Measurements from ENCODE around the gene POLR3K. TPM values are rescaled to one million over a fixed set of nuclear protein-coding genes. Genes with fewer than 3 reads are reported as not detected.

The POLR3K gene
- total RNA-seq, 2 donors from 2014 or later, result 31.1 to 35.8 TPM

DNA sequence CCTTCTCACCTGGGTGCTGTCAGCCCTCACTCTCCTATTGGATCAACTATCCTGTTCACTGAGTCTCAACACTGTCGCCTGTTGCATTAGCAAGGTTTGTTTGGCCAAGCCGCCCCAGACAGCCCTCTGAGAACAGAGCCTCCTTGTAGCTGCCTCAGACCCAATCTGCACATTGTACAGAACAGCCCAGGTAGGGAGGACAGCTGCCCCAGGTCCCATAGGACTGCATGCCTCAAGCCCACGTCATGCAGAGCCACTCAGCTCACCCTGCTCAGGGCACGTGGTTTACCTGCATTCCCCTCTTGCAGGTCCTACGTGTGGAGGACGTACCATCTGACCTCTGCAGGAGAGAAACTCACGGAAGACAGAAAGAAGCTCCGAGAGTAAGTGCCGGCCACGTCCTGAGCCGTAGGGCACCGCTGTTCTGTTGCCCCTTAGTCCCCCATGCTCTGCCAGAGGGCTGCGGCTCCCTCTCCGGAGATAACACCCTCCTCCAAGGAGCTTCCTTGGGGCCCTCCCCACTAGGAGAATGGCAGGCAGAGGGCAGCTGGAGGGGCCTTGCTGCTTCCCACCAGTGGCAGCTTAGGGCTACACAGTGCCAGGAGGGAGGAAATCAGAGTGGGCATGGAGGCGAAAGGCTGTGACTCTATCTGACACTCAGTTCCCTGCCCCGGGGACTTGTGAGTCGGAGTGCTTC, 3.0 kb upstream of the POLR3K start:
- WGBS, 2 experiments (ENCODE audit: insufficient coverage in 1 of 2, insufficient read length in 1 of 2), result 94 to 98% methylated on average over 12 to 17 of the region's 17 CpGs
- H3K36me3 Mint-ChIP-seq (ENCODE audit: low read depth), result peaks cover 50% of the 10 kb centered on the region
- H3K4me3 Mint-ChIP-seq, result no peak overlapping the region

DNA sequence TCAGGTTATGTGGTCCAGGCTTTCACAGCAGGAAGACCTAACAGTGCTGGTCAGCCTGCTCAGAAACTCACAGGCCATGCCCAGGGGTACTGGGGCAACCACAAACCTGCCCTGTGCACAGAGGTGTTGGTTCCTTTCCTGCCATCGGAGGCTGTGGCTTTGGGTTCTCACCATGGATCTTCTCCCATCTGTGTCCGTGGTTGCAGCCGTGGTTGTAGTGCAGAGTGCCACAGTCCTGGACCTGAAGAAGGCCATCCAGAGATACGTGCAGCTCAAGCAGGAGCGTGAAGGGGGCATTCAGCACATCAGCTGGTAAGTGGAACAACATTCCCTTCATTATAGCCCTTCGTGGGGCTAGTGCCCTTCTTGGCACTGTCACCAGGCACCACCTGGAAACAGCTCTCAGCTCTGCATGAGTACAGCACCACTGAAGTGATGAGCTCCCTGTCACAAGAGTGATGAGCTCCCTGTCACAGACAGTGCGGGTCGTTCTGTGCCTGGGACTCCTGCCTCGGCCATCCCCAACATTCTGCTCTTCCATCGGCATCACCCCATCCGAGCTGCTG, 2.2 kb upstream of the POLR3K start:
- no peaks in the 10 kb centered on the region for H3K9me3 ChIP-seq (ENCODE audit: control insufficient read depth, low read length)
- H3K27me3 Mint-ChIP-seq (ENCODE audit: insufficient read depth), result no peaks in the 10 kb centered on the region
- H3K9me3 Mint-ChIP-seq, result peaks cover 2% of the 10 kb centered on the region
- TF ChIP-seq, protein P1, sequence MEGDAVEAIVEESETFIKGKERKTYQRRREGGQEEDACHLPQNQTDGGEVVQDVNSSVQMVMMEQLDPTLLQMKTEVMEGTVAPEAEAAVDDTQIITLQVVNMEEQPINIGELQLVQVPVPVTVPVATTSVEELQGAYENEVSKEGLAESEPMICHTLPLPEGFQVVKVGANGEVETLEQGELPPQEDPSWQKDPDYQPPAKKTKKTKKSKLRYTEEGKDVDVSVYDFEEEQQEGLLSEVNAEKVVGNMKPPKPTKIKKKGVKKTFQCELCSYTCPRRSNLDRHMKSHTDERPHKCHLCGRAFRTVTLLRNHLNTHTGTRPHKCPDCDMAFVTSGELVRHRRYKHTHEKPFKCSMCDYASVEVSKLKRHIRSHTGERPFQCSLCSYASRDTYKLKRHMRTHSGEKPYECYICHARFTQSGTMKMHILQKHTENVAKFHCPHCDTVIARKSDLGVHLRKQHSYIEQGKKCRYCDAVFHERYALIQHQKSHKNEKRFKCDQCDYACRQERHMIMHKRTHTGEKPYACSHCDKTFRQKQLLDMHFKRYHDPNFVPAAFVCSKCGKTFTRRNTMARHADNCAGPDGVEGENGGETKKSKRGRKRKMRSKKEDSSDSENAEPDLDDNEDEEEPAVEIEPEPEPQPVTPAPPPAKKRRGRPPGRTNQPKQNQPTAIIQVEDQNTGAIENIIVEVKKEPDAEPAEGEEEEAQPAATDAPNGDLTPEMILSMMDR (conservative IDR thresholded peaks at IDR 0.05), result no peak
- peaks cover 54% of the 10 kb centered on the region for H3K36me3 Mint-ChIP-seq (ENCODE audit: low read depth)
- H3K4me3 Mint-ChIP-seq, result peak overlapping the region; percentile 97
- no peaks in the 10 kb centered on the region for H3K4me1 ChIP-seq (ENCODE audit: control insufficient read depth, insufficient read depth, low read length)
- H3K4me3 ChIP-seq (ENCODE audit: low read length), result no peak overlapping the region
- no peak for DNase-seq
- WGBS, 2 experiments (ENCODE audit: insufficient coverage in 1 of 2, insufficient read length in 1 of 2), result 93 to 98% methylated on average over 9 to 11 of the region's 11 CpGs
- H3K27ac ChIP-seq (ENCODE audit: low read depth, low read length), result no peak overlapping the region
- no peak overlapping the region for H3K9ac ChIP-seq (ENCODE audit: extremely low read depth, low read length, poor library complexity, severe bottlenecking)
- H3K36me3 ChIP-seq (ENCODE audit: control insufficient read depth, insufficient read depth, low read length), result peaks cover 55% of the 10 kb centered on the region
- no peaks in the 10 kb centered on the region for H3K27me3 ChIP-seq (ENCODE audit: control insufficient read depth, insufficient read depth, low read length, poor library complexity, severe bottlenecking)
- H3K4me1 Mint-ChIP-seq, result peaks cover 13% of the 10 kb centered on the region
- H3K27ac Mint-ChIP-seq, result no peak overlapping the region

More for the DNA sequence above, 3.0 kb upstream of the POLR3K start:
- no peaks in the 10 kb centered on the region for H3K9me3 ChIP-seq (ENCODE audit: control insufficient read depth, low read length)
- Mint-ChIP-seq H3K27ac (no peak overlapping the region), H3K4me1 (peaks cover 5% of the 10 kb centered on the region), H3K9me3 (peaks cover 2% of the 10 kb centered on the region), H3K27me3 (ENCODE audit: insufficient read depth) (no peaks in the 10 kb centered on the region)
- no peak overlapping the region for H3K4me3 ChIP-seq (ENCODE audit: low read length)
- DNase-seq, result no peak
- H3K27me3 ChIP-seq (ENCODE audit: control insufficient read depth, insufficient read depth, low read length, poor library complexity, severe bottlenecking), result no peaks in the 10 kb centered on the region
- TF ChIP-seq, protein P1 (conservative IDR thresholded peaks at IDR 0.05), result no peak
- peaks cover 51% of the 10 kb centered on the region for H3K36me3 ChIP-seq (ENCODE audit: control insufficient read depth, insufficient read depth, low read length)
- H3K27ac ChIP-seq (ENCODE audit: low read depth, low read length), result no peak overlapping the region
- H3K4me1 ChIP-seq (ENCODE audit: control insufficient read depth, insufficient read depth, low read length), result no peaks in the 10 kb centered on the region
- no peak overlapping the region for H3K9ac ChIP-seq (ENCODE audit: extremely low read depth, low read length, poor library complexity, severe bottlenecking)

DNA sequence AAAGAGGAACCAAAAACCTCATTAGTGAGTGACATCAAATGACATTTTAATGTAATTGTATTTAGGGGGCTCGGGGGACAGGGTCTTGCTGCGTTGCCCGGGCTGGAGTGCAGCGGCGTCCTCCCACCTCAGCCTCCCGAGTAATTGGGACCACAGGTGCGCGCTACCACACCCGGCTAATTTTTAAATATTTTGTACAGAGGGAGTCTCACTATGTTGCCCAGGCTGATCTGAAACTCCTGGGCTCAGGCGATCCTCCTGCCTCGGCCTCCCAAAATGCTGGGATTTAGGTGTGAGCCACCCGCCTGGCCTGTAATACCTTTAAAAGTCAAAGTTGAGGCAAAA, 801 bp upstream of the POLR3K start:
- TF ChIP-seq, protein P1 (conservative IDR thresholded peaks at IDR 0.05), result no peak
- 74 to 79% methylated on average over 10 to 12 of the region's 12 CpGs for WGBS, 2 experiments (ENCODE audit: insufficient coverage in 1 of 2, insufficient read length in 1 of 2)
- Histone ChIP-seq H3K36me3 (ENCODE audit: control insufficient read depth, insufficient read depth, low read length) (peaks cover 49% of the 10 kb centered on the region), H3K27ac (ENCODE audit: low read depth, low read length) (no peak overlapping the region), H3K27me3 (ENCODE audit: control insufficient read depth, insufficient read depth, low read length, poor library complexity, severe bottlenecking) (no peaks in the 10 kb centered on the region), H3K9me3 (ENCODE audit: control insufficient read depth, low read length) (no peaks in the 10 kb centered on the region), H3K4me3 (ENCODE audit: low read length) (peak overlapping the region; percentile 81), H3K9ac (ENCODE audit: extremely low read depth, low read length, poor library complexity, severe bottlenecking) (peak overlapping the region; percentile 62), H3K4me1 (ENCODE audit: control insufficient read depth, insufficient read depth, low read length) (no peaks in the 10 kb centered on the region)
- no peaks in the 10 kb centered on the region for H3K27me3 Mint-ChIP-seq (ENCODE audit: insufficient read depth)
- peaks cover 48% of the 10 kb centered on the region for H3K36me3 Mint-ChIP-seq (ENCODE audit: low read depth)
- peak overlapping the region; percentile 88 for H3K27ac Mint-ChIP-seq
- H3K9me3 Mint-ChIP-seq, result peaks cover 2% of the 10 kb centered on the region
- peak overlapping the region; percentile 97 for H3K4me3 Mint-ChIP-seq
- H3K4me1 Mint-ChIP-seq, result peaks cover 13% of the 10 kb centered on the region
- DNase-seq, result no peak
